Panc1 (cell line): ENCODE data around the gene NDC1.

Experiments used
- POLR2AphosphoS5 ChIP-seq: IDR thresholded peaks from 2 replicates; pipeline ENCODE4 v1.6.1; 2012; ENCODE audit warnings: mild to moderate bottlenecking, low read depth, low read length, moderate library complexity
- SIN3A ChIP-seq: IDR thresholded peaks from 2 replicates; pipeline ENCODE4 v1.6.1; 2012; ENCODE audit warnings: low read depth, mild to moderate bottlenecking, low read length, moderate library complexity, borderline replicate concordance; ENCODE audit not compliant: insufficient read depth
- TCF7L2 ChIP-seq: IDR thresholded peaks from 2 replicates; pipeline ENCODE4 v1.6.1; 2011; ENCODE audit warnings: mild to moderate bottlenecking, low read depth, low read length, inconsistent platforms
- TF ChIP-seq, protein P1 (sequence below): fragments of 450-650 bp; IDR thresholded peaks from 2 replicates; pipeline ENCODE4 v1.5.1; 2017; ENCODE audit warnings: mild to moderate bottlenecking
- TF ChIP-seq, protein P2 (sequence below), 2 experiments: IDR thresholded peaks; 2 replicates each; pipeline ENCODE4 v1.6.1; 2011 to 2012; ENCODE audit warnings: low read depth in 2 of 2, control low read depth in 1 of 2, low read length in 1 of 2, mild to moderate bottlenecking in 1 of 2, moderate library complexity in 1 of 2; ENCODE audit not compliant: insufficient read depth in 1 of 2

DNA sequence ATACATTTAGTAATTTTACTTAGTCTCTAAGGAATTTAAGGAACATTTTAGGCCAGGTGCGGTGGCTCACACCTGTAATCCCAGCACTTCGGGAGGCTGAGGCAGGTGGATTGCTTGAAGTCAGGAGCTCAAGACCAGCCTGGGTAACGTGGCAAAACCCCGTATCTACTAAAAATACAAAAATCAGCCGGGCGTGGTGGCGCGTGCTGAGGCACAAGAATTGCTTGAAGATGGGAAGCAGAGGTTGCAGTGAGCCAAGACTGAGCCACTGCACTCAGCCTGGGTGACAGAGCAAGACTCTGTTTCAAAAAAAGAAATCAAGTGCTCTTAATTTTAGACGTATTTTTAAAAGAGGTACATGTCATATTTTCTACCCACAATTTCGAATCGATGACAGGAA is 3.3 kb downstream of the NDC1 start:
- TF ChIP-seq, protein P1, sequence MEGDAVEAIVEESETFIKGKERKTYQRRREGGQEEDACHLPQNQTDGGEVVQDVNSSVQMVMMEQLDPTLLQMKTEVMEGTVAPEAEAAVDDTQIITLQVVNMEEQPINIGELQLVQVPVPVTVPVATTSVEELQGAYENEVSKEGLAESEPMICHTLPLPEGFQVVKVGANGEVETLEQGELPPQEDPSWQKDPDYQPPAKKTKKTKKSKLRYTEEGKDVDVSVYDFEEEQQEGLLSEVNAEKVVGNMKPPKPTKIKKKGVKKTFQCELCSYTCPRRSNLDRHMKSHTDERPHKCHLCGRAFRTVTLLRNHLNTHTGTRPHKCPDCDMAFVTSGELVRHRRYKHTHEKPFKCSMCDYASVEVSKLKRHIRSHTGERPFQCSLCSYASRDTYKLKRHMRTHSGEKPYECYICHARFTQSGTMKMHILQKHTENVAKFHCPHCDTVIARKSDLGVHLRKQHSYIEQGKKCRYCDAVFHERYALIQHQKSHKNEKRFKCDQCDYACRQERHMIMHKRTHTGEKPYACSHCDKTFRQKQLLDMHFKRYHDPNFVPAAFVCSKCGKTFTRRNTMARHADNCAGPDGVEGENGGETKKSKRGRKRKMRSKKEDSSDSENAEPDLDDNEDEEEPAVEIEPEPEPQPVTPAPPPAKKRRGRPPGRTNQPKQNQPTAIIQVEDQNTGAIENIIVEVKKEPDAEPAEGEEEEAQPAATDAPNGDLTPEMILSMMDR = no peak
- TF ChIP-seq POLR2AphosphoS5 (no peak), SIN3A (no peak), TCF7L2 (no peak)
- TF ChIP-seq, protein P2, sequence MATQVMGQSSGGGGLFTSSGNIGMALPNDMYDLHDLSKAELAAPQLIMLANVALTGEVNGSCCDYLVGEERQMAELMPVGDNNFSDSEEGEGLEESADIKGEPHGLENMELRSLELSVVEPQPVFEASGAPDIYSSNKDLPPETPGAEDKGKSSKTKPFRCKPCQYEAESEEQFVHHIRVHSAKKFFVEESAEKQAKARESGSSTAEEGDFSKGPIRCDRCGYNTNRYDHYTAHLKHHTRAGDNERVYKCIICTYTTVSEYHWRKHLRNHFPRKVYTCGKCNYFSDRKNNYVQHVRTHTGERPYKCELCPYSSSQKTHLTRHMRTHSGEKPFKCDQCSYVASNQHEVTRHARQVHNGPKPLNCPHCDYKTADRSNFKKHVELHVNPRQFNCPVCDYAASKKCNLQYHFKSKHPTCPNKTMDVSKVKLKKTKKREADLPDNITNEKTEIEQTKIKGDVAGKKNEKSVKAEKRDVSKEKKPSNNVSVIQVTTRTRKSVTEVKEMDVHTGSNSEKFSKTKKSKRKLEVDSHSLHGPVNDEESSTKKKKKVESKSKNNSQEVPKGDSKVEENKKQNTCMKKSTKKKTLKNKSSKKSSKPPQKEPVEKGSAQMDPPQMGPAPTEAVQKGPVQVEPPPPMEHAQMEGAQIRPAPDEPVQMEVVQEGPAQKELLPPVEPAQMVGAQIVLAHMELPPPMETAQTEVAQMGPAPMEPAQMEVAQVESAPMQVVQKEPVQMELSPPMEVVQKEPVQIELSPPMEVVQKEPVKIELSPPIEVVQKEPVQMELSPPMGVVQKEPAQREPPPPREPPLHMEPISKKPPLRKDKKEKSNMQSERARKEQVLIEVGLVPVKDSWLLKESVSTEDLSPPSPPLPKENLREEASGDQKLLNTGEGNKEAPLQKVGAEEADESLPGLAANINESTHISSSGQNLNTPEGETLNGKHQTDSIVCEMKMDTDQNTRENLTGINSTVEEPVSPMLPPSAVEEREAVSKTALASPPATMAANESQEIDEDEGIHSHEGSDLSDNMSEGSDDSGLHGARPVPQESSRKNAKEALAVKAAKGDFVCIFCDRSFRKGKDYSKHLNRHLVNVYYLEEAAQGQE (IDR thresholded peaks at IDR 0.05; ENCODE audit: insufficient read depth in 1 of 2, low read depth in 2 of 2, low read length in 1 of 2) = no peak
